HG03045 (cell line): ENCODE results near the gene CIDEB.
A peak's percentile ranks its signal among the peaks of the same experiment; 100 is the strongest.

Source experiments
- ATAC-seq: cut with Tn5 transposase; IDR thresholded peaks from one replicate; pipeline ENCODE4 v1.9.1; 2021; ENCODE audit warnings: mild to moderate bottlenecking, moderate library complexity; ENCODE audit not compliant: unreplicated experiment

The CIDEB gene

DNA sequence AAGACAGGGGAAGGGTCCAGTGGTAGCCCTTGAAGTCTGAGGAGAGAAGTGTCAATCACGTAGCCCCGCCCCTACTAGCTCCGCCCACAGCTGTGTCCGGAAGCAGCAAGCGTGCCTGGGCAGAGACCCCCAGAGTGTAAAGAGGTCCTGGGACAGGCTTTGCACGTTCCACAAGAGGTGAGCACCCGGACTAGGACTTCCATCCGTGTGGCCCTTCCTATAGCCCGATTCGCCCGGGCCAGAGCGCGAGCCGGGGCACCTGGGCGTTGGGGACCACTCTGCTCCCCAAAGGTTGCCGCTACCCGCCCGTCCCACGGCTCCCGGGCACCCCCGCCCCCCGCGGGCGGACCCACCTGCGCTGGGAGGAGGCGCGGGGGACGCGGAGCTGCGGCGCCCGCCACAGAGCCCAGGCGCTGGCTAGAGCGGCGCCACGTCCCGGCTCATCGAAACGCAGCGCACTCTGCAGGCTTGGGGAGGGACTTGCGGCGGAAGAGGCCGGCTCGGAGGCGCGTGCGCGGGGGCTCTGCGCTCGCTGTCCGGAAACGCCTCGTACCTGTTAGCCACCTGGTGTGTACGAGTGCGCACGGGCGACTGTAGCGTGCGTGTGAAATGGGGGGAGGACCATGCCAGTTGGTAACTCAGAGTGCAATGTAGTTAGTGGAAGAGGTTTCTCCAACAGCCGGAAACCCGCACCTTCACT, 36.5 kb downstream of the CIDEB start, which contains the start of gene RABGGTA:
Gene RABGGTA, minus strand, starts transcription at position 464 of the 700 bp plus-strand sequence. CDS start 482 bp downstream, outside the sequence.
- peak; percentile 92 for ATAC-seq

- ATAC-seq: no peak
These were observed 37.1 kb downstream of the CIDEB start for GRCh38 chr14:24270537-24271133.

- ATAC-seq: no peak
These were observed 37.8 kb downstream of the CIDEB start for GRCh38 chr14:24269910-24270536.

GRCh38 chr14:24269368-24269767, 38.4 kb downstream of the CIDEB start:
- ATAC-seq: no peak

DNA sequence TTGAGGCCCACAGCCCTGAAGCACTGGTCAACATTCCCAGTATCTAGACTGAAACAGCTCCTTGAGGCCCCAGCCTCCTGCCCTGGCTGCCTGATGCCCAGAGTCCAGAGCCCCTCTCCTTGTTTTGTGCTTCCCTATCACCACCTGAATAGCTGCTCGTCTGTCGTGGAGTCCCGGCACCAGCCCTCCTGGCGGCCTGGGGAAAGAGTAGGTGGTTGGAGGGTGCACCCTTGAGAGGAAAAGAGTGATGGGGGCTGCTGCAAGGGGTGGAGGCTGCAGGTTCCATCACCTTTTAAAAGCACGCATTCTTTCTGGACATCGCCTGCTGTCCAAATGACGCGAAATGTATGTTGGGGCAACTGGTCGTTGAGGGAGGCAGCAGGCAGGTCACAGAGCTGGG, 39.6 kb downstream of the CIDEB start:
- ATAC-seq: no peak

DNA sequence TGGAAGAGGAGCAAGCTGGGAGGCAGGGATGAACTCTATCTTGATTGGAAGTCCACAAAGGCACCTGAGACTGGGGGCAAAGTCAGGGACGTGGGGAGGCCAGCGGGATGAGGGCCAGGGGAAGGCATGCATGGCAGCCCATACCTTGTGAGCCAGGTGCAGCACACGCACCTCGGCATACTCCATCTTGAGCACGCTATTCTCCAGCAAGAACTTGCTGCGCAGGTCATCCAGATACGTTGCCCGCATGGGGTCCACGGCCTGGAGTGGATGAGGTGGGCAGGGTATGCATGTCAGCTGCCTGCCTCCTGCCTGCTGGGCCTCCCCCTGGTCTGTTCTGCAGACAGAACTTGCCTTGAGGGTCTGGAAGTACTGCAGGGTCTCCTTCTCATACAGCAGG, 40.3 kb downstream of the CIDEB start:
- ATAC-seq: no peak

GRCh38 chr14:24266344-24267244, 41.2 kb downstream of the CIDEB start:
- no peak for ATAC-seq

- ATAC-seq: no peak
These were observed 43.5 kb downstream of the CIDEB start for GRCh38 chr14:24264298-24264697.

GRCh38 chr14:24263848-24264247, 43.9 kb downstream of the CIDEB start:
- no peak for ATAC-seq

DNA sequence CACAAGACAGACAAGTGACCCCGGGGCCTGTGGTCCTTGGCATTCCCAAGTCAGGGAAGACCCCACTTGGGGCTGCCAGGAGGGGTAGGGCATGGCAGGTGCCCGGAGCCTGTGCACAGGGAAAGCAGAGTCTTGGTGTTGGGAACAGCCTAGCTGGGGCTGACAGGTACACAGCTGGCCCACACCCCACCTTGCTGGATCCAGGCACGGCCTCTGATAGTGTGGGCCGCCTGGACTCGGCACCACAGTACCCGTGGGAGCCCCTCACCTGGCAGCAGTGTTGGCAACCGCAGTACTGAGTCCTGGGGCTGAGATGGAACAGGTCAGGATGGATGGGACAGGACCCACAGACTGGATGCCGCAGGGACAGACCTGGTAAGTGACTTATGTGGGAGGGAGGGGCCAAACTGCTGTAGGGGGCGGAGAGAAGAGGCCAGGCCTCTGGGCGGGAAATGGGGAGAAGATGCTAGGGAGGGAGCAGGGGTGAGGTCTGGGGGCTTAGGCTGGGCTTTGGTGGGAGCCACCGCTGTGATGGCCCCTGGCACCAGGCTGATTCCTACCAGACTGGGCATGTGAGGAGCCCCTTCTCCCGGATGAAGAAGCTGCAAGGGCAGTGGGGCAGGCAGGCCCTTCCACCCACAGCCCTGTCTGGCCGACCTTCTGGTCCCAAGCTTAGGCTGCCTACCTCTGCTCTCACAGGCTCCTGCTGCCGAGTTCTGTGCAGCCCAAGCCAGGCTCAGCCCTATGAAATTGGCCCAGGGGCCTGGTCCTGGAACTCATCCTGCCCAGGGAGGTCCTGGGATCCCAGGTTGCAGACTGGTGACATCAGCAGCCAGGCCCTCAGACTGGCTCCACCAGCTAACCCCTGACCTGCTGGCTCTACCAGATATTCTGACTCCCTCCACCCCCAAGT, 44.7 kb downstream of the CIDEB start, which contains the start of gene TGM1:
Gene TGM1, minus strand, starts transcription at position 357 of the 913 bp plus-strand sequence. CDS start 825 bp downstream, outside the sequence.
- ATAC-seq: no peak

GRCh38 chr14:24261969-24262327, 45.8 kb downstream of the CIDEB start:
- no peak for ATAC-seq

DNA sequence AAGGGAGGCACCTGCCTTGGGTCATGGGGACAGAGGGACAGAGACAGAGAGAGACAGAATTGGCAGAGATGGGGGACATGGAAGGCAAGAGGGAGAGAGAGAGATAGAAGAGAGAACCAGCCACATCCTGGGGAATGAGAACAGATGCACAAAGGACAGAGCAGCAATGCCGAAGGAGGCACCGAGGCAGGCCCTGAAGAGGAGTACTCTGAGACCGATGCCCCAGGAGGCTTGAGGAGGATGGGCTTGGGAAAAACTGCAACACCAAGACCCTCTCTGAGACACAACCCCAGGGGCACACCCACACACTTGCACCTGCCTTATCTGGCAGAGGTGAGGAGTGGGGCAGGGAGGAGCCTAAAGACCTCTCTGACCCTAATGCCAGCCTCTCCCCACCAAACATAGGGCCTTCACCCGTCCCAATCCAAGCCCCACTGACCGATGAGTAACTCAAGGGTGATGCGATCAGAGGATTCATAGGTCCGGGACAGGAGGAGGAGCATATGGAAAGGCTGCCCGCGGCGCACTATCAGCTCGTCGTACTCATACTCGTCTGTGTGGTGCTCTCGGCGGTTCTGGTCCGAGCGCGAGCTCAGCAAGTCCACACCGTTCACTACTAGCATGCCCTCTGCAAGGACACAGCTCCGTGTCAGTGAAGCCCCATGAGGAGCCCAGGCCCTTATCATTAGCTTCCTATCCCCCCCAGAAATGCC, 46.4 kb downstream of the CIDEB start:
- no peak for ATAC-seq

DNA sequence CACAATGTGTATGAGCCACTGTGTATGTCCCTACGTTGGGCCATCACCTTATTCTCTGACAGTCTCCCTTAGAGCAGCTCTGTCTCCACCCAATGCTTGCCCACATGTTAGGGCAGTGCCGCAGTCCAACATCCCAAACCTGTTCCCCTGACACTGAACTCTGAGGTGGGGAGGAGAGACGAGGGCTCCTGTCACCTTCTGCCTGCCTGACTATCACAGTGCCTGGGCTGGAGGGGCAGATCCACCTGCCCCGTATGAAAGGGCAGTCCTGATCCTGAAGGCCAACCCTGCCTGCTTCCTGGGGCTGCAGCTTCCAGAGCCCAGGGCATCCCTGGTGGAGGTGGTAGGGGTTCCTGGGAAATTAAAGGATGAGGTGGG, 47.0 kb downstream of the CIDEB start:
- no peak for ATAC-seq

DNA sequence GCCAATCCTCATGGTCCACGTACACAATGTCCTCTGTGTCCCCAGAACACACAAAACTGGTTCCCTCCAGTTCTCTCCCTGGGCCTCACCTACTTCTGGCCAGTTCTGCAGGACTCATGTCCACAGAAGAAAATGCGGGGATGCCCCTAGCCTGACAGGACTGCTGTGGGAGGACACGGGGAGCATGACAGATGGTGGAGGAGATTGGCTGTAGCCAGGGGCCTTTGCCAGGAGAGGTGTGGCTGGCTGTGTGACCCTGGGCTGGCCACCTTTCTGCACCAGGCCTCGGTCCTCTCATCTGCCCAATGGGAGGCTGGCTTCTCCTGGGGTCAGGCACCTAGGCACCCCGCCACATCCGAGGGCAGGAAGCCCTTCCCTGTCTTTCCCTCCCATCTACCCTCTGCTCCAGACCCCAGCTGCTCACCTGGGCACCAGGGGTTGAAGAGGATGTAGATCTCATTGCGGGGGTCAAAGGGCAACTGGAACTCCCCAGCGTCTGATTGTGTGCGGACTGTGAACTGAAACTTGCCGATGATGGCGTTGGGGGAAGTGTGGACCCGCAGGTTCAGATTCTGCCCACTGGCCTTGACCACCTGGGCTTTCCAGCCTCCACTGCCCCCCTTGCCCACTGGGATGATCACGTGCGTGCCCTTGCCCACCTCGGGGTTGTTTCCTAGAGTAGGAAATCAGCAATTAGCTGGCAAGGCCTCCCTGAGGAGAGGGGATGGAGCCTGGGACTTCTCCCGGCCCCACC, 47.6 kb downstream of the CIDEB start:
- ATAC-seq: no peak

DNA sequence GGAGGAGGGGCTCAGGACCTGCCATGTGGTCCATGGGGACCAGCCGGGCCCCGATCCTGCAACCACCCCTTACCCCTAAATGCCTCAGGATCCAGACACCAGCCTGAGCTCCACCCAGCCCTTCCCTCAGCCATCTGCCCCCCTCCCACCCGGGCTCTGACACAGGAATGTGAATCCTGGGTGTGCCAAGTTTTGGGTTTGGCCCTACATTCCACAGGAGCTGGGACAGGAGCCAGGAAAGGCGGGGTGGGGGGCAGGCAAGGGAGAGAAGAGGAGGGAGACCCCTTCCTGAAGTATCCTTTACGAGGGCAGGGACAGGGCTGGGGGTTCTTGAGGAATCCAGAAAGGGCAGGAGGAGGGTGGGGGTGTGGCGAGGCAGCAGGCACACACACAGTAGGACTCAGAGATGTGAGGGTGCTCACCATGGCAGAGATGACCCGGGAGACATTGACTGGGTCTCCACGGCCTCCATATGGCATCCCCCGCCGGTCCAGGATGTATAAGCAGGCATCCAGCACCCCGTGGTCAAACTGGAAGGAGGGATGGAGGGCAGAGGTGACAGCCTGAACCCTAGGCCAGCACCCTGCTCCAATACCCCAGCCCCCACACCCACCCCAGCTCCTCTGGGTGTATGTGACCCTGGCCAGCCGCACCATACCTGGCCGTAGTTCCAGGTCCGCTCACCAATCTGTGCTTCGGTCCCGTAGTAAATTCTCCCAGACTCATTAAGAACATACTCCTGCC, 48.3 kb downstream of the CIDEB start:
- ATAC-seq: no peak

DNA sequence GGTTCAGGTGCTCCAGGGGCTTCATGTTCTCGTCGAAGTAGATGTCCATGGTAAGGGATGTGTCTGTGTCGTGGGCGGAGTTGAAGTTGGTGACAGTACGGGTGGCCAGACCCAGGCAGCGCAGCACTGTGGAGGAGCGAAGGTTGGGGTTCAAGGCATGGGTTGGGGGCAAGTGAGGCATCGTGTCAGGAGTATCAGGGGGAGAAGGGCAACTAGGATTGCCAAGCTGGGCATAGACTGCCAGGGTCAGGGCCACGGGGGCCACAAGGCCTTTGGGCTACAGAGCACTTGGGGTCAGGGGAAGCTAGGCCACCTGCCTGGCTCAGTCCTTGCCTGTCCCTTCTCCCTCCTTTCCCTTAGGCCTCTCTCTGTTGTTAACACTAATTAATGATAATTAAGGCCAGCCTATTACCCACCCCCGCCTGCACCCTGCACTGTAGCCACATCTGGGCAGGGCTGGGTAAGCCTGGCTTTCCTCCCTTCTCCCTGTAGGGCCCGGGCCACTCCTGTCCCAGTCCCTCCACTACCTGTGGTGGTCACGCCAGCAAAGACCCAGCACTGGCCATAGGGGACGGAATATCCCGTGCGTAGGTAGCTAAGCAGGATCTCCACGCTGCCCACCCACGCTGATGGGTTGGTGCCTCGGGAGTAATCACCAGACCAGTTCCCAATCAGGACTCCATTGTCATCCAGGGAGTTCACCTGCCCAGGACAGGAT, 49.1 kb downstream of the CIDEB start:
- no peak for ATAC-seq

- ATAC-seq: no peak
These were observed 49.7 kb downstream of the CIDEB start for GRCh38 chr14:24258119-24258518.
